ENCODE data around the gene GYS2. TPM values are rescaled to one million over a fixed set of nuclear protein-coding genes. Genes with fewer than 3 reads are reported as not detected.

GYS2 gene
- total and polyA plus RNA-seq, 3 experiments from 2014 or later = not detected

GRCh38 chr12:21644516-21644915 is 39.9 kb upstream of the GYS2 start:
- Mint-ChIP-seq H3K27me3 (no peaks in the 10 kb centered on the region), H3K4me3 (no peak overlapping the region), H3K27ac (peak overlapping the region in 1 of 8 donors; percentile 26), H3K4me1 (peaks cover 52 to 90% (median 88%) of the 10 kb centered on the region in 3 donors), H3K36me3 (peaks cover 31 to 89% (median 41%) of the 10 kb centered on the region in 3 donors), H3K9me3 (no peaks in the 10 kb centered on the region)
- no peaks in the 10 kb centered on the region for H3K27me3 ChIP-seq (ENCODE audit: insufficient read depth, low read length, poor library complexity, severe bottlenecking)
- no peak overlapping the region for H3K4me3 ChIP-seq (ENCODE audit: low read length)
- CTCF ChIA-PET = no interaction called here
- no peaks in the 10 kb centered on the region for H3K9me3 ChIP-seq (ENCODE audit: low read length)
- H3K4me1 ChIP-seq (ENCODE audit: insufficient read depth, low read length) = peaks cover 71% of the 10 kb centered on the region
- POLR2A ChIA-PET = interaction anchor here (0.7 kb wide), 1 partner anchor 9 kb away, joined by 3 read pairs; no protein-coding TSS in a partner anchor
- DNase-seq = no peak
- H3K36me3 ChIP-seq (ENCODE audit: insufficient read depth, low read length) = peaks cover 42% of the 10 kb centered on the region
- no peak overlapping the region for H3K27ac ChIP-seq (ENCODE audit: low read depth, low read length)

GRCh38 chr12:21643758-21644157 is 39.1 kb upstream of the GYS2 start:
- no peaks in the 10 kb centered on the region for H3K9me3 ChIP-seq (ENCODE audit: low read length)
- no peaks in the 10 kb centered on the region for H3K27me3 ChIP-seq (ENCODE audit: insufficient read depth, low read length, poor library complexity, severe bottlenecking)
- H3K36me3 ChIP-seq (ENCODE audit: insufficient read depth, low read length) = peaks cover 42% of the 10 kb centered on the region
- peaks cover 79% of the 10 kb centered on the region for H3K4me1 ChIP-seq (ENCODE audit: insufficient read depth, low read length)
- no peak overlapping the region for H3K27ac ChIP-seq (ENCODE audit: low read depth, low read length)
- peaks cover 31 to 90% (median 38%) of the 10 kb centered on the region in 3 donors for H3K36me3 Mint-ChIP-seq
- no peak overlapping the region for H3K4me3 ChIP-seq (ENCODE audit: low read length)
- no peaks in the 10 kb centered on the region for H3K9me3 Mint-ChIP-seq
- peak overlapping the region in 7 of 8 donors; percentile 12 to 85 (median 71) for H3K27ac Mint-ChIP-seq
- peaks cover 54 to 90% (median 89%) of the 10 kb centered on the region in 3 donors for H3K4me1 Mint-ChIP-seq
- CTCF ChIA-PET = no interaction called here
- DNase-seq = no peak
- no peaks in the 10 kb centered on the region for H3K27me3 Mint-ChIP-seq
- H3K4me3 Mint-ChIP-seq = peak overlapping the region in 4 of 7 donors; percentile 5 to 53 (median 10)
- POLR2A ChIA-PET = interaction anchor here (0.7 kb wide), 1 partner anchor 9 kb away, joined by 3 read pairs; no protein-coding TSS in a partner anchor

GRCh38 chr12:21642707-21643389 is 38.2 kb upstream of the GYS2 start:
- Mint-ChIP-seq H3K27me3 (no peaks in the 10 kb centered on the region), H3K27ac (peak overlapping the region in 4 of 8 donors; percentile 32 to 85 (median 50)), H3K36me3 (peaks cover 33 to 88% (median 34%) of the 10 kb centered on the region in 3 donors), H3K4me3 (no peak overlapping the region), H3K4me1 (peaks cover 55 to 89% (median 88%) of the 10 kb centered on the region in 3 donors), H3K9me3 (no peaks in the 10 kb centered on the region)
- no peak overlapping the region for H3K4me3 ChIP-seq (ENCODE audit: low read length)
- H3K9me3 ChIP-seq (ENCODE audit: low read length) = no peaks in the 10 kb centered on the region
- ChIA-PET CTCF (interaction anchor here (1.0 kb wide), 1 partner anchor 38 kb away, joined by 4 read pairs; no protein-coding TSS in a partner anchor), POLR2A (no interaction called here)
- peaks cover 75% of the 10 kb centered on the region for H3K4me1 ChIP-seq (ENCODE audit: insufficient read depth, low read length)
- no peak overlapping the region for H3K27ac ChIP-seq (ENCODE audit: low read depth, low read length)
- no peak for DNase-seq
- H3K36me3 ChIP-seq (ENCODE audit: insufficient read depth, low read length) = peaks cover 43% of the 10 kb centered on the region
- H3K27me3 ChIP-seq (ENCODE audit: insufficient read depth, low read length, poor library complexity, severe bottlenecking) = no peaks in the 10 kb centered on the region

GRCh38 chr12:21638054-21638891 is 33.6 kb upstream of the GYS2 start:
- Mint-ChIP-seq H3K4me1 (peaks cover 35 to 58% (median 57%) of the 10 kb centered on the region in 3 donors), H3K9me3 (no peaks in the 10 kb centered on the region), H3K4me3 (no peak overlapping the region), H3K27me3 (no peaks in the 10 kb centered on the region), H3K27ac (peak overlapping the region in 6 of 8 donors; percentile 14 to 83 (median 50)), H3K36me3 (peaks cover 29 to 86% (median 34%) of the 10 kb centered on the region in 3 donors)
- ChIA-PET POLR2A (interaction anchor here (0.6 to 0.7 kb wide), 2 partner anchors 35 to 200 kb away, joined by 4 to 14 read pairs; no protein-coding TSS in a partner anchor), CTCF (interaction anchor here (2.2 kb wide), 1 partner anchor 14 kb away, joined by 4 read pairs; no protein-coding TSS in a partner anchor)
- DNase-seq = no peak
- Histone ChIP-seq H3K36me3 (ENCODE audit: insufficient read depth, low read length) (peaks cover 45% of the 10 kb centered on the region), H3K27me3 (ENCODE audit: insufficient read depth, low read length, poor library complexity, severe bottlenecking) (no peaks in the 10 kb centered on the region), H3K27ac (ENCODE audit: low read depth, low read length) (no peak overlapping the region), H3K4me3 (ENCODE audit: low read length) (no peak overlapping the region), H3K9me3 (ENCODE audit: low read length) (no peaks in the 10 kb centered on the region), H3K4me1 (ENCODE audit: insufficient read depth, low read length) (peaks cover 42% of the 10 kb centered on the region)

- peaks cover 24 to 68% (median 24%) of the 10 kb centered on the region in 3 donors for H3K36me3 Mint-ChIP-seq
- Histone ChIP-seq H3K36me3 (ENCODE audit: insufficient read depth, low read length) (peaks cover 31% of the 10 kb centered on the region), H3K4me1 (ENCODE audit: insufficient read depth, low read length) (peaks cover 9% of the 10 kb centered on the region), H3K4me3 (ENCODE audit: low read length) (no peak overlapping the region), H3K9me3 (ENCODE audit: low read length) (no peaks in the 10 kb centered on the region), H3K27ac (ENCODE audit: low read depth, low read length) (no peak overlapping the region), H3K27me3 (ENCODE audit: insufficient read depth, low read length, poor library complexity, severe bottlenecking) (no peaks in the 10 kb centered on the region)
- H3K27ac Mint-ChIP-seq = peak overlapping the region in 3 of 8 donors; percentile 32 to 46 (median 33)
- H3K9me3 Mint-ChIP-seq = peaks cover 0 to 2% (median 0%) of the 10 kb centered on the region in 5 donors
- DNase-seq = no peak
- no peak overlapping the region for H3K4me3 Mint-ChIP-seq
- peaks cover 16 to 27% (median 22%) of the 10 kb centered on the region in 3 donors for H3K4me1 Mint-ChIP-seq
- H3K27me3 Mint-ChIP-seq = no peaks in the 10 kb centered on the region
- ChIA-PET CTCF (no interaction called here), POLR2A (no interaction called here)
Measured at GRCh38 chr12:21634245-21634644, 29.6 kb upstream of the GYS2 start.

- H3K4me3 Mint-ChIP-seq = no peak overlapping the region
- H3K9me3 Mint-ChIP-seq = peaks cover 0 to 2% (median 0%) of the 10 kb centered on the region in 5 donors
- peaks cover 0 to 5% (median 3%) of the 10 kb centered on the region in 3 donors for H3K4me1 Mint-ChIP-seq
- peak overlapping the region in 2 of 8 donors; percentile 29 to 44 for H3K27ac Mint-ChIP-seq
- POLR2A ChIA-PET = interaction anchor here (0.8 kb wide), 1 partner anchor 118 kb away, joined by 3 read pairs; no protein-coding TSS in a partner anchor
- H3K27ac ChIP-seq (ENCODE audit: low read depth, low read length) = no peak overlapping the region
- no peaks in the 10 kb centered on the region for H3K9me3 ChIP-seq (ENCODE audit: low read length)
- CTCF ChIA-PET = interaction anchor here (1.2 kb wide), 2 partner anchors 10 to 49 kb away, joined by 3 to 4 read pairs; no protein-coding TSS in a partner anchor
- no peaks in the 10 kb centered on the region for H3K27me3 ChIP-seq (ENCODE audit: insufficient read depth, low read length, poor library complexity, severe bottlenecking)
- H3K36me3 Mint-ChIP-seq = peaks cover 26 to 46% (median 28%) of the 10 kb centered on the region in 3 donors
- H3K27me3 Mint-ChIP-seq = no peaks in the 10 kb centered on the region
- no peak for DNase-seq
- no peak overlapping the region for H3K4me3 ChIP-seq (ENCODE audit: low read length)
- H3K4me1 ChIP-seq (ENCODE audit: insufficient read depth, low read length) = no peaks in the 10 kb centered on the region
- peaks cover 16% of the 10 kb centered on the region for H3K36me3 ChIP-seq (ENCODE audit: insufficient read depth, low read length)
Measured at GRCh38 chr12:21631367-21631766, 26.7 kb upstream of the GYS2 start.

- Mint-ChIP-seq H3K36me3 (peaks cover 11 to 22% (median 17%) of the 10 kb centered on the region in 3 donors), H3K27me3 (no peaks in the 10 kb centered on the region), H3K4me1 (peaks cover 0 to 5% (median 3%) of the 10 kb centered on the region in 3 donors), H3K9me3 (peaks cover 0 to 3% (median 0%) of the 10 kb centered on the region in 5 donors), H3K27ac (no peak overlapping the region), H3K4me3 (no peak overlapping the region)
- ChIA-PET POLR2A (no interaction called here), CTCF (no interaction called here)
- Histone ChIP-seq H3K9me3 (ENCODE audit: low read length) (no peaks in the 10 kb centered on the region), H3K36me3 (ENCODE audit: insufficient read depth, low read length) (no peaks in the 10 kb centered on the region), H3K27ac (ENCODE audit: low read depth, low read length) (no peak overlapping the region), H3K4me3 (ENCODE audit: low read length) (no peak overlapping the region), H3K4me1 (ENCODE audit: insufficient read depth, low read length) (no peaks in the 10 kb centered on the region), H3K27me3 (ENCODE audit: insufficient read depth, low read length, poor library complexity, severe bottlenecking) (no peaks in the 10 kb centered on the region)
- DNase-seq = no peak
Measured at GRCh38 chr12:21627924-21628323, 23.3 kb upstream of the GYS2 start.
